C4-2B (cell line): ENCODE data around the gene ADAR.

ENCODE experiments used
- H3K27ac ChIP-seq: fragments of 450-650 bp; 2 replicates; pipeline ENCODE4 v1.5.1; 2017
- CTCF ChIP-seq: fragments of 450-650 bp; conservative IDR thresholded peaks from 2 replicates; pipeline ENCODE4 v1.5.1; 2017; ENCODE audit warnings: mild to moderate bottlenecking
- ZFX ChIP-seq: fragments of 450-650 bp; IDR thresholded peaks from 2 replicates; pipeline ENCODE4 v1.6.1; 2017

Gene ADAR

GRCh38 chr1:154579374-154579773, 28.6 kb downstream of the ADAR start:
- TF ChIP-seq ZFX: no peak
- no peak for TF ChIP-seq CTCF
- H3K27ac ChIP-seq: no peak overlapping the region

- no peak overlapping the region for H3K27ac ChIP-seq
- no peak for TF ChIP-seq ZFX
- no peak for TF ChIP-seq CTCF
These were observed 29.9 kb downstream of the ADAR start for GRCh38 chr1:154578058-154578418.

GRCh38 chr1:154577346-154578057, 30.5 kb downstream of the ADAR start:
- H3K27ac ChIP-seq: no peak overlapping the region
- TF ChIP-seq CTCF: no peak
- TF ChIP-seq ZFX: no peak

- no peak overlapping the region for H3K27ac ChIP-seq
- TF ChIP-seq ZFX: no peak
- TF ChIP-seq CTCF: no peak
These were observed 31.9 kb downstream of the ADAR start for GRCh38 chr1:154575951-154576566.

GRCh38 chr1:154575147-154575927, 32.6 kb downstream of the ADAR start:
- H3K27ac ChIP-seq: no peak overlapping the region
- TF ChIP-seq CTCF: no peak
- no peak for TF ChIP-seq ZFX

- TF ChIP-seq CTCF (no peak), ZFX (no peak)
- no peak overlapping the region for H3K27ac ChIP-seq
These were observed 33.3 kb downstream of the ADAR start for GRCh38 chr1:154574716-154575115.

- H3K27ac ChIP-seq: no peak overlapping the region
- TF ChIP-seq CTCF (no peak), ZFX (no peak)
These were observed 34.8 kb downstream of the ADAR start for GRCh38 chr1:154573168-154573510.
